Measurements from ENCODE around the gene CPNE8.

Gene CPNE8

DNA sequence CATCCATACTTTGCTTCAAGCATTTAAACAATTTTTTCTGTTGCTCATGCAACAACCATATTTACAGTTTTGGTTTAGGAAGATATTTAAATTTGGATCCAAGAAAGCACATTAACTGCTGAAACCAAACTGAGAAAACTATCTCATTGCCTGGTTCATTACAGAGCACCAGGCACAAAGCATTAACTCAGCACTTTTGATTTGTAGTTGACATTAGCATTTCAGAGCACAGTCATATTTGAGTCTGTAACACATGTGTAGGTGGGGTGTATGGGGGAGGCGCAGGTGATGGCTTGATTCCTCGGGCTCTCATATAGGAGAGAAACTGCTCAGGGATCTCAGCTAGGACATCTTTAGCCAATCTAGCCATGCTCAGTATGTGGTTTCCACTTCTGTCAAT is 251.7 kb downstream of the CPNE8 start:
- DNase-seq (ENCODE audit: low read depth in 3 of 3, low spot score in 1 of 3), result no peak

DNA sequence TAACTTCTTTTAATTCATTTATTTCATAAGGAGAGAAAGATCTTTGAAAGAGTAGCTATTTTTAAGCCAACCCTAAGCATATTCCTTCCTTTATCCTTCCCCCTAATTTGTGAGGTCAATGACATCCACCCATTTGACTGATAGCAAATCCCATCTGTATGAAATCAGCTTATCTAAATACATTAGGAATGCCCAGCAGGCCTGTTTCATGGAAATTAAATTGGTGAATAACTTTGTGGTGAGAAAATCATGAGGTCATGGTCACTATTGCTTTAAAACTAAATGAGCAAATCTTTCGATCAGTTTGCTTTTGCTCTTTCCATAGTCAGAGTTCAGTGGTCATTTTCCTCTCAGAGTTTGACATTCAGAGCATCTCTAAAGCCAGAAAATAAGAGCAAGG is 256.6 kb downstream of the CPNE8 start:
- DNase-seq (ENCODE audit: low read depth in 3 of 3, low spot score in 1 of 3), result no peak

DNA sequence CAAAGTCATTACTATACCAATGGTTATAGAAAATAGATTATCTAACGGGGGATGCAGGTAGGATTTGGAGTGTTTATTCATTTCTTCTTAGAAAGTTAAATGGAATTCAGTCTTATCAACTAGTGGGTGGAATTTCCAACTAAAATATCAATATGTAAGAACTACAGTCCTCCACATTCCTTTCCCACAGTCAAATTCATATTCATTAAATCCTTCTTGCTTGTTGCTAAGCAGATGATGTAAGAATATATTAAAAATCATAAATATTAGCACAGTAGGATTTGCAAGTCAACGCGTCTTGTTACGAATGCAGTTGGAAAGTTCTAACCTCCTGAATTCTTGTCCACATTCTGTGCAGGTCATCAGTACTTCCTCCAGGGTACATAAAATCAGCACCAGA is 259.2 kb downstream of the CPNE8 start:
- DNase-seq (ENCODE audit: low read depth in 3 of 3, low spot score in 1 of 3), result no peak

DNA sequence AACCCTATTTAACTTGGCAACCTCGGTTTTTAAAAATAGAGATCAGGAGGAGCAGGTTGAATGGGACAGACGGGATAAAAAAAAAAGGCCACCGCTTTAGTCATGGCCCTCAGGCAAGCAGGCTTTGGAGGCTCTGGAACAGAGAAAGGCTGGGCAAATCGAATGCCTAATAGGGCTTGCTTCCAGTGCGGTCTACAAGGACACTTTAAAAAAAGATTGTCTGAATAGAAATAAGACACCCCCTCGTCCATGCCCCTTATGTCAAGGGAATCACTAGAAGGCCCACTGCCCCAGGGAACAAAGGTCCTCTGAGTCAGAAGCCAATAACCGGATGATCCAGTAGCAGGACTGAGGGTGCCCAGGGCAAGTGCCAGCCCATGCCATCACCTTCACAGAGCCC is 265.8 kb downstream of the CPNE8 start:
- DNase-seq (ENCODE audit: low read depth in 3 of 3, low spot score in 1 of 3), result no peak

- DNase-seq (ENCODE audit: low read depth in 3 of 3, low spot score in 1 of 3), result no peak
These were observed 267.0 kb downstream of the CPNE8 start for GRCh38 chr12:38638401-38638800.

DNA sequence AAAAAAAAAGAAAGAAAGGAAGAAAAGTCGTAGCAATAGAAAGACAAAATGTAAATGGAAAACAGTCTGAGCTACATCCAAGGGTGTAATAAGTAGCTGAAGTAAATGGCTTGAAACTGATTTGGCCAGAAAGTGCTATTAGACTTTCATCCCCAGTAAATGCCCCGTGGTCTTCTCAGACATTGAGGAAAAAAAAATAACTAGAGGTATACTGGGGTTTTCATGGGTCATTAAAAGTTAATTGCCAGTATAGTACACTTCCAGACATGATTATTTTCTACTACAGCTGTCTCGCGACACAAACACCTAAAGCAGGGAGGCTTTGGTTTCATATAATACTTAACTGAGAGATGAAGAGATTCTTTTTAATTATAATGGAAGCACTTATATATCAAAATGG is 271.9 kb downstream of the CPNE8 start:
- no peak for DNase-seq (ENCODE audit: low read depth in 3 of 3, low spot score in 1 of 3)

GRCh38 chr12:38629064-38629463 is 276.3 kb downstream of the CPNE8 start:
- no peak for DNase-seq (ENCODE audit: low read depth in 3 of 3, low spot score in 1 of 3)

DNA sequence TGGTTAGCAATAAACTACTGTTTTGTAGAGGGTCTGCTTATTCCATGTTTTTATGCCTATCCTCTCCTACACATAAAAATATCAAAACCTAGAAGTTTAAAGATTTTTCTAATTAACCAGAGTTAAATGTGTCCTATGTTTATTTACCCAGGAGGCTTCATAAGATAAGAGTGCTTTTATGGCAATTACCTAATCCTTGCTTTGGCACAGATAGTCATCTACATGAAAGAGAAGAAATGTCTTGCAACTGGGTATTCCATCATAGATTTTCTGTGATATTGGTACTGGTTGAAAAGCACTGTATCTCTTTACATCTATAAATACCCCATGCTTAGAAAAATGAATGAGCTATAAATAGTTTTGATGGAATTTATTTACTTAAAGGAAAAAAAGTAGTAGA is 277.1 kb downstream of the CPNE8 start:
- DNase-seq (ENCODE audit: low read depth in 3 of 3, low spot score in 1 of 3), result no peak

DNA sequence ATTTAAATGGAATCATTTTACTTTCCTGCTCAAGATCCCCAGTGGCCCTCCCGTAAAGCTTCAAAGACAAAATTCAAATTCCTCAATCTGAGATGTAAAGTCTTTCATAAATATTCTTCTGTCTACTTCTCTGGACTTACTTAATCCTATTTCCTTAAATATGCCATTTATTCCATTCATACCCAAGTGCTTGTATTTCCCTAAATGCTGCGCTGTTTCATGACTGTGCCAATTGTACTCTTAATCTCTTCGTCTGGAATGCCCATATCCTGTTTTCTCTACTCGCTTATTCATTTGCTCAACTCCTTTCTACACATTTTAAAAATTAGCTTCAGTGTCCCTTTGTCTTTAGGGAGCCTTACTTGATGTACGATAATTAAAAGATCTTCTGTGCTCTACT is 280.1 kb downstream of the CPNE8 start:
- DNase-seq (ENCODE audit: low read depth in 3 of 3, low spot score in 1 of 3), result no peak

DNA sequence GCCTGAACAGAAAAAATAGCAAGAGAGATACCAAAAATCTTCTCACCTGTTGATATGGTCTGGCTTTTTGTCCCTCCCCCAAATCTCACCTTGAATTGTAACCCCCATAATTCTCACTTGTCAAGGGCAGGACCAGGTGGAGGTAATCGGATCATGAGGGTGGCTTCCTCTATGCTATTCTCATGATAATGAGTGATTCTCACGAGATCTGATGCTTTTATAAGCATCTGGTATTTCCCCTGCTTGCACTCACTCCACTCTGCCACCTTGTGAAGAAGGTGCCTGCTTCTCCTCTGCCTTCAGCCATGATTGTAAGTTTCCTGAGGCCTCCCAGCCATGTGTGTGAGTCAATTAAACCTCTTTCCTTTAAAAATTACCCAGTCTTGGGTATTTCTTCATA is 291.2 kb downstream of the CPNE8 start:
- no peak for DNase-seq (ENCODE audit: low read depth in 3 of 3, low spot score in 1 of 3)

GRCh38 chr12:38610808-38611350 is 294.5 kb downstream of the CPNE8 start:
- DNase-seq (ENCODE audit: low read depth in 3 of 3, low spot score in 1 of 3), result no peak

GRCh38 chr12:38607295-38607694 is 298.1 kb downstream of the CPNE8 start:
- no peak for DNase-seq (ENCODE audit: low read depth in 3 of 3, low spot score in 1 of 3)
